Stimulated activated CD8-positive, alpha-beta memory T cell treated with anti-CD3 and anti-CD28 coated beads, Interleukin-4, amount 100 ng/mL, for 24 hours (primary cell): ENCODE measurements around the gene SLC37A4.
"Not testable (repeated sequence)": the region's sequence is repeated elsewhere in the genome, so short reads cannot be mapped to it uniquely, and the experiment has no call there.

Source experiments
- DNase-seq: peaks from one replicate; pipeline ENCODE4 v3.0.0-alpha.2; 2020; ENCODE audit warnings: low read depth

The SLC37A4 gene

GRCh38 chr11:119041821-119042514 is 11.3 kb upstream of the SLC37A4 start:
- DNase-seq = no peak

- not testable (repeated sequence) for DNase-seq
These were observed 8.8 kb upstream of the SLC37A4 start for GRCh38 chr11:119039471-119039870.

GRCh38 chr11:119038884-119039283 is 8.2 kb upstream of the SLC37A4 start:
- DNase-seq = no peak

- DNase-seq = no peak
These were observed 4.1 kb upstream of the SLC37A4 start for GRCh38 chr11:119034813-119035212.

GRCh38 chr11:119033421-119033820 is 2.7 kb upstream of the SLC37A4 start:
- DNase-seq = not testable (repeated sequence)

GRCh38 chr11:119031912-119032280 is 1.2 kb upstream of the SLC37A4 start:
- no peak for DNase-seq

- DNase-seq = no peak
These were observed 698 bp downstream of the SLC37A4 start for GRCh38 chr11:119030029-119030328.

- no peak for DNase-seq
These were observed 1.2 kb downstream of the SLC37A4 start for GRCh38 chr11:119029340-119030028.

GRCh38 chr11:119029069-119029339 is 1.7 kb downstream of the SLC37A4 start:
- no peak for DNase-seq

- no peak for DNase-seq
These were observed 2.2 kb downstream of the SLC37A4 start for GRCh38 chr11:119028346-119029068.

GRCh38 chr11:119027561-119028345 is 2.9 kb downstream of the SLC37A4 start:
- DNase-seq = no peak

- DNase-seq = no peak
These were observed 3.7 kb downstream of the SLC37A4 start for GRCh38 chr11:119026970-119027369.

GRCh38 chr11:119025978-119026766 is 4.5 kb downstream of the SLC37A4 start:
- DNase-seq = no peak

GRCh38 chr11:119025541-119025940 is 5.1 kb downstream of the SLC37A4 start:
- no peak for DNase-seq

- DNase-seq = no peak
These were observed 5.6 kb downstream of the SLC37A4 start for GRCh38 chr11:119025099-119025473.

- no peak for DNase-seq
These were observed 6.1 kb downstream of the SLC37A4 start for GRCh38 chr11:119024430-119025098.

GRCh38 chr11:119023741-119024140 is 6.9 kb downstream of the SLC37A4 start:
- no peak for DNase-seq

GRCh38 chr11:119021631-119022030 is 9.0 kb downstream of the SLC37A4 start:
- no peak for DNase-seq

GRCh38 chr11:119019996-119020395 is 10.7 kb downstream of the SLC37A4 start:
- DNase-seq = no peak

GRCh38 chr11:119018074-119018938 is 12.4 kb downstream of the SLC37A4 start, which contains the start of the genes RPS25 and TRAPPC4:
TSS of gene RPS25 (minus strand) at chr11:119018343. CDS start at chr11:119018284, 59 bp downstream.
TSS of gene TRAPPC4 (plus strand) at chr11:119018766. CDS start at chr11:119018796, 30 bp downstream.
- DNase-seq = peak; percentile 89
